ENCODE data around the gene POU2AF3.

POU2AF3 gene

DNA sequence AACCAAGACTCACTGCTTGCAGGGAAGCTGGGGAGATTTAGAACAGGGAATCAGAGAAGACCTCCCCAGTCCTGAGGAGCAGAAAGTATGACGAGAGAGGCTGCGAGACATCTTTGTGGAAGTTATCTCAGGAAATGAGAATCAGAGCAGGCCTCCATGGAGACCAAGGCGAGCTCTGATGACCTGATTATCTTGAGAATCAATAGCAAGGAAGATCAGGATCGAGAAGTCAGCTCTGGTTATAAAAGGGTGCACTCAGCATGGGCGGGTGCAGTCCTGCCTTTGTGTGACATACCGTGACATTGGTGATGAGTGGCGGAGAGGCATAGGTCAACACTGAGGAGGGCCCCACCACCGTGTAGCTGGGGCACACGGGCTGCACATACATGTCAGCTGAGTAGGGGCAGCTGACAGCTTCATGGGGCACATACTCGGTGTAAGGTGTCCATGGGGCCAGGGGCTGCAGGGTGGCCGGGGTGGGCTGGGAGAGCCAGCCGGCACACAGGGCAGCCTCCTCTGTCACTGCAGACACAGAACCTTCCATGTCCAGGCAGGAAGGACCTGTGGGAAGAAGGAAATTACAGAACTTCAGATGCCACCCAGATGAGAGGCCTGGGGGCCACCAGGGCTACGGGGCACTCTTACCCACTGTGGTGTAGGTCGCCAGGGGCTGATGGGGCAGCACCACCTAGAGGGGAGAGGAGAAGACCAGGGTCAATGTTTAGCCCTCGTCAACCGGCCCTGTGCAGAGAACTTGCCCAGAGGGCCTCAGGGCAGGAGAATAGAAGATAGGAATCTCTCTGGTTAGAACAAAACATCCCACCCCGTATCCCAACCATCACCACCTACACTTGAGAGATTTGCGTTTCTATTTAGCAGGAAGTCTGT is 59.0 kb downstream of the POU2AF3 start:
- no peak for DNase-seq (ENCODE audit: extremely low spot score)
- ChIA-PET CTCF (interaction anchor here (1.5 to 32.6 kb wide), 2 partner anchors 22 to 62 kb away, joined by 3 to 636 read pairs; partner anchors contain the start of gene POU2AF1), POLR2A (interaction anchor here (1.0 kb wide), 1 partner anchor 59 kb away, joined by 3 read pairs; no protein-coding TSS in a partner anchor)
- TF ChIP-seq, protein P1, sequence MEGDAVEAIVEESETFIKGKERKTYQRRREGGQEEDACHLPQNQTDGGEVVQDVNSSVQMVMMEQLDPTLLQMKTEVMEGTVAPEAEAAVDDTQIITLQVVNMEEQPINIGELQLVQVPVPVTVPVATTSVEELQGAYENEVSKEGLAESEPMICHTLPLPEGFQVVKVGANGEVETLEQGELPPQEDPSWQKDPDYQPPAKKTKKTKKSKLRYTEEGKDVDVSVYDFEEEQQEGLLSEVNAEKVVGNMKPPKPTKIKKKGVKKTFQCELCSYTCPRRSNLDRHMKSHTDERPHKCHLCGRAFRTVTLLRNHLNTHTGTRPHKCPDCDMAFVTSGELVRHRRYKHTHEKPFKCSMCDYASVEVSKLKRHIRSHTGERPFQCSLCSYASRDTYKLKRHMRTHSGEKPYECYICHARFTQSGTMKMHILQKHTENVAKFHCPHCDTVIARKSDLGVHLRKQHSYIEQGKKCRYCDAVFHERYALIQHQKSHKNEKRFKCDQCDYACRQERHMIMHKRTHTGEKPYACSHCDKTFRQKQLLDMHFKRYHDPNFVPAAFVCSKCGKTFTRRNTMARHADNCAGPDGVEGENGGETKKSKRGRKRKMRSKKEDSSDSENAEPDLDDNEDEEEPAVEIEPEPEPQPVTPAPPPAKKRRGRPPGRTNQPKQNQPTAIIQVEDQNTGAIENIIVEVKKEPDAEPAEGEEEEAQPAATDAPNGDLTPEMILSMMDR (IDR thresholded peaks at IDR 0.05; ENCODE audit: control extremely low read depth, extremely low read depth, low read depth, missing control alignments): no peak
